ENCODE results near the gene XPC. TPM values are rescaled to one million over a fixed set of nuclear protein-coding genes. Genes with fewer than 3 reads are reported as not detected.

The XPC gene
- total and polyA plus RNA-seq, 2 of the 8 experiments (the other 6 are each of a cell fraction or from before 2014, with no cell fraction given) = 8.8 to 27.3 TPM

DNA sequence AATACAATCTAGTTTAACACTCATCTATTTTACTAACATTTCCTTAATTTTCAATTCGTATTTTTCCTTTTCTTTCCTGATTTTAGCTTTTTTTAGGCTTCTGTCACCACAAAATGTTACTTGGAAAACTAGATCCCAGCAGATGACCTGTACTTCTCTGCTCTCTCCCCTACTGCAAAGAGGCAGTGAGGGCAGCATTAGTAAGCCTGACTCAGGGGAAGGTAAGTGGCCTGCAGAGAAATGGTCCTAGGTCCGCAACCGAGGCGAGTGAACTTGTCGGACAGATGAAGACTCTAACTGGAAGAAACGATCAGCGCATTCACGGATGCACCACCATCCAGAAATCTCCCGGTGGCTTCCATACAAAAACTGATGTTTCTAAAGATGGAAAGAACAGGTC, 33.2 kb downstream of the XPC start:
- no peak overlapping the region for H3K56ac ChIP-seq (replicated peaks; ENCODE audit: insufficient read length, low read depth, low read length)
- H3K18ac ChIP-seq (ENCODE audit: extremely low read depth, low read length) = no peak overlapping the region
- no peak overlapping the region for H2BK120ac ChIP-seq (replicated peaks; ENCODE audit: low read depth, low read length)
- ChIA-PET CTCF (ENCODE audit: partially characterized antibody) (interaction anchor here (0.6 to 4.3 kb wide), 9 partner anchors 9 to 389 kb away, joined by 3 to 22 read pairs (median 7); partner anchors contain the start of genes CHCHD4 and TMEM43), POLR2A (ENCODE audit: partially characterized antibody) (interaction anchor here (0.8 to 2.9 kb wide), 8 partner anchors 10 to 249 kb away, joined by 3 to 15 read pairs (median 6); partner anchors contain the start of genes CHCHD4, LSM3, TMEM43 and XPC)
- H2BK5ac ChIP-seq (ENCODE audit: low read depth, low read length) = no peak overlapping the region
- H3K4ac ChIP-seq (replicated peaks; ENCODE audit: insufficient read length, low read depth, low read length) = no peak overlapping the region
- no peak overlapping the region for H3K9ac ChIP-seq (replicated peaks in 1 of 4; ENCODE audit: extremely low read depth in 1 of 4, low read depth in 3 of 4, low read length in 3 of 4)
- H4K91ac ChIP-seq (replicated peaks; ENCODE audit: insufficient read length, low read length) = no peak overlapping the region
- no peak overlapping the region for H2AFZ ChIP-seq (ENCODE audit: low read length)
- peaks cover 2 to 9% of the 10 kb centered on the region in 2 experiments for H4K20me1 ChIP-seq (replicated peaks in 1 of 2; ENCODE audit: control insufficient read depth in 1 of 2, insufficient read depth in 2 of 2, low read length in 2 of 2)
- H4K8ac ChIP-seq (ENCODE audit: extremely low read depth, insufficient read depth, low read length) = no peak overlapping the region
- H3K4me2 ChIP-seq (ENCODE audit: insufficient read depth in 1 of 2, low read depth in 2 of 2, low read length in 2 of 2) = no peak overlapping the region
- no peak overlapping the region for H4K5ac ChIP-seq (ENCODE audit: insufficient read length, low read depth, low read length)
- H3K79me1 ChIP-seq (ENCODE audit: low read depth, low read length) = no peaks in the 10 kb centered on the region
- no peak for FAIRE-seq
- no peak for DNase-seq (ENCODE audit: low read depth in 1 of 2, low spot score in 2 of 2)
- no peak overlapping the region for H2BK20ac ChIP-seq (ENCODE audit: low read length)
- no peaks in the 10 kb centered on the region for H3K27me3 ChIP-seq (replicated peaks in 1 of 4; ENCODE audit: control insufficient read depth in 3 of 4, extremely low read depth in 1 of 4, insufficient read depth in 3 of 4, low read length in 3 of 4)
- TF ChIP-seq ASH2L (IDR thresholded peaks at IDR 0.05; ENCODE audit: low read length) = no peak
- no peak for TF ChIP-seq RFX5 (IDR thresholded peaks at IDR 0.05; ENCODE audit: borderline replicate concordance, low read depth, low read length)
- no peak for TF ChIP-seq MAFK (IDR thresholded peaks at IDR 0.05; ENCODE audit: low read depth, low read length)
- TF ChIP-seq SRF (IDR thresholded peaks at IDR 0.05; ENCODE audit: low read depth, low read length) = no peak
- TF ChIP-seq RAD21 (IDR thresholded peaks at IDR 0.05 in 1 of 2, conservative IDR thresholded peaks at IDR 0.05 in 1 of 2; ENCODE audit: low read depth in 2 of 2, low read length in 2 of 2) = no peak
- TF ChIP-seq JUN (IDR thresholded peaks at IDR 0.05; ENCODE audit: low read depth, low read length) = no peak
- TF ChIP-seq NANOG (IDR thresholded peaks at IDR 0.05; ENCODE audit: insufficient read depth, low read depth, low read length, poor library complexity, severe bottlenecking) = no peak
- no peak for TF ChIP-seq TAF7 (optimal IDR thresholded peaks at IDR 0.05; ENCODE audit: borderline replicate concordance, low read depth, low read length)
- TF ChIP-seq EGR1 (IDR thresholded peaks at IDR 0.05; ENCODE audit: borderline replicate concordance, low read depth, low read length) = no peak
- TF ChIP-seq, protein P1, sequence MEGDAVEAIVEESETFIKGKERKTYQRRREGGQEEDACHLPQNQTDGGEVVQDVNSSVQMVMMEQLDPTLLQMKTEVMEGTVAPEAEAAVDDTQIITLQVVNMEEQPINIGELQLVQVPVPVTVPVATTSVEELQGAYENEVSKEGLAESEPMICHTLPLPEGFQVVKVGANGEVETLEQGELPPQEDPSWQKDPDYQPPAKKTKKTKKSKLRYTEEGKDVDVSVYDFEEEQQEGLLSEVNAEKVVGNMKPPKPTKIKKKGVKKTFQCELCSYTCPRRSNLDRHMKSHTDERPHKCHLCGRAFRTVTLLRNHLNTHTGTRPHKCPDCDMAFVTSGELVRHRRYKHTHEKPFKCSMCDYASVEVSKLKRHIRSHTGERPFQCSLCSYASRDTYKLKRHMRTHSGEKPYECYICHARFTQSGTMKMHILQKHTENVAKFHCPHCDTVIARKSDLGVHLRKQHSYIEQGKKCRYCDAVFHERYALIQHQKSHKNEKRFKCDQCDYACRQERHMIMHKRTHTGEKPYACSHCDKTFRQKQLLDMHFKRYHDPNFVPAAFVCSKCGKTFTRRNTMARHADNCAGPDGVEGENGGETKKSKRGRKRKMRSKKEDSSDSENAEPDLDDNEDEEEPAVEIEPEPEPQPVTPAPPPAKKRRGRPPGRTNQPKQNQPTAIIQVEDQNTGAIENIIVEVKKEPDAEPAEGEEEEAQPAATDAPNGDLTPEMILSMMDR (IDR thresholded peaks at IDR 0.05; ENCODE audit: control extremely low read depth in 1 of 3, insufficient read depth in 1 of 3, low read depth in 1 of 3, low read length in 3 of 3) = no peak
- TF ChIP-seq CHD2 (IDR thresholded peaks at IDR 0.05; ENCODE audit: low read length) = no peak
- H3K9me3 ChIP-seq (ENCODE audit: insufficient read depth in 2 of 2, low read depth in 1 of 2, low read length in 1 of 2) = no peaks in the 10 kb centered on the region
- peaks cover 0 to 14% (median 9%) of the 10 kb centered on the region in 4 experiments; a peak in 6 of 7 replicates for H3K4me1 ChIP-seq (replicated peaks in 1 of 4; ENCODE audit: control insufficient read depth in 3 of 4, insufficient read depth in 4 of 4, low read length in 3 of 4)
- H3K23me2 ChIP-seq (ENCODE audit: low read depth, low read length) = no peaks in the 10 kb centered on the region
- 94 to 100% methylated on average over 1 to 9 of the region's 9 CpGs for WGBS, 2 experiments (ENCODE audit: extremely low coverage in 1 of 2, insufficient coverage in 1 of 2, insufficient read length in 1 of 2, insufficient replicate concordance in 2 of 2, low coverage in 1 of 2, low lambda C conversion rate in 2 of 2, missing lambda C conversion rate in 1 of 2)
- H3K23ac ChIP-seq (ENCODE audit: insufficient read length) = no peak overlapping the region
- peaks cover 0 to 14% (median 7%) of the 10 kb centered on the region in 4 experiments; a peak in 5 of 8 replicates for H3K36me3 ChIP-seq (ENCODE audit: control insufficient read depth in 2 of 4, insufficient read depth in 4 of 4, low read length in 3 of 4)
- H3K27ac ChIP-seq (ENCODE audit: low read depth, low read length) = no peak overlapping the region
- no peak overlapping the region for H2BK15ac ChIP-seq (ENCODE audit: low read length)
- H3K79me2 ChIP-seq (ENCODE audit: control insufficient read depth in 1 of 2, insufficient read depth in 2 of 2, low read length in 2 of 2) = no peaks in the 10 kb centered on the region
- H3K4me3 ChIP-seq (ENCODE audit: extremely low read depth in 1 of 4, insufficient read depth in 2 of 4, low read depth in 3 of 4, low read length in 4 of 4) = no peak overlapping the region
- no peak overlapping the region for H2AK5ac ChIP-seq (ENCODE audit: low read depth, low read length)
- H3K14ac ChIP-seq (ENCODE audit: insufficient read length) = no peak overlapping the region
- 0 out of 2 replicates have a peak overlapping the region, but pooled peaks have one; percentile 75 for H2BK12ac ChIP-seq (ENCODE audit: low read depth, low read length)

Measured in H1 (cell line).